ENCODE measurements around the gene ATP8A1.

The ATP8A1 gene

DNA sequence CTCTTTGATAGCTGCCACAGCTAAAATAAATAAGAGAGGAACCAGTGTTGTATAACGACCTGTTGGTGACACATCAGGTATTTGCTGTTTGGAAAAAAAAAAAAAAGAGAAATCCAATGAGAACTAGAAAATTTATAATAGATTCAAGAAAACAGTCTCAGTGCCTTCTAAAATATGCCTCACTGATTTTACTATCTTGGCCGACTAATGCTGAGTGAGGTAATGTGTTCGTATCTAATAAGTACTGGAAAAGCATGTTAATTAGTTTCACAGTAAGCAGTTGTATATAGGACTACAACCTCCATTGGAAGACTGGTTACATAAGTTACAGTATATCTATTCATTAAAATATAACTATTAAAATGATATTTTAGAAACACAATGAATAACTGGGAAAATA, 32.4 kb downstream of the ATP8A1 start:
- DNase-seq: no peak

DNA sequence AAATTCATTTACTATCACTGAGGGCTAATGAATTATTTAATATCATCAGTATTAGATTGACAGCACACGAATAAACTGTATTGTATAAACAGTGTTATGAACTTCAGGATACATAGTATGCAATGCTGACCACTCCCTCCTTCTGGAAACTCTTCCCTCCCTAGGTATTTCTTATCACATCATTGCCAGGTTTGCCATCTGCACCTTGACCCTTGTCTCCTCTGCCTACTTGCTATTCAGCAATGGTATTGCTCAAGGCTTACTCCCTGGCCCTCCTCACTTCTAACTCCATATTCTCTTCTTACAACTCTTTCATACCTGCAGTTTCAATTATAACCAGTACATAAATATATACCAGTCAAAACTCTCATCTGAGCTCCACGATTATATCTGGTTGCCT, 38.9 kb downstream of the ATP8A1 start:
- DNase-seq: no peak

DNA sequence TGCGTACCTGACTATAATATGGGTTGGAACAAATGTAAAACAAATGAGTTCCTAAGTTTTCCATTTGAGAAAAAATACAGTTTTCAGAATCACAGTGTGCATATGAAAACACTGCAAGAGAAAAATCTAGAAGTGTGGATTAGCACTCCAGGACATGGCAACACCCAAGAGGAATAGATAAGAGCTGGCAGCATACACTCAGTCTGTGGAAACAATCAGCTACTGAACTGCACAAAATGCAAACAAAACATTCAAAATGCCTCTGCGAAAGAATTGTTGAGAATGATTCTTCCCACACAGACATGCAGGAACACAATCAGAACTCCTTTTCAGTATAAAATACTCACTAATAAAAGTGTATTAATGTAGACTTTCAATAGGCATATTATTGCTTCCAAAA, 39.9 kb downstream of the ATP8A1 start:
- no peak for DNase-seq

DNA sequence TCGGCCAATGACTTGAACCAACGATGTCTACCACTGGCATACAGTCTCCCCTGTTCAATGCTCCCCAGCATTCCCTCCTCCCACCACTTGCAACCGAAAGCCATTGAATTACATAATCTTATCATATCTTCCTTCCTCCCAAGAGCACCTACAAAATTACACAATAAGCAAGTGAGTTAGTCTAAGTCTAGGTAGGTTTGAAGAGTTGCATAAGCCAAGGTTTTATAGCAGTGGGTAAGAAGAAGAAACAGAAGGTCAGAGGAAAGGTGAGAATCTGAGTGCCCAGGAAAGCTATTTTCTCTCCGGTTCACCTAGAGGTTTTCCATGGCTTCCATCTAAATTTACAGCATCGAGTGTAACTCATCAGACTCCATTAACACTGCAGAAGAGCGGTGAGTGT, 40.3 kb downstream of the ATP8A1 start:
- DNase-seq: no peak

DNA sequence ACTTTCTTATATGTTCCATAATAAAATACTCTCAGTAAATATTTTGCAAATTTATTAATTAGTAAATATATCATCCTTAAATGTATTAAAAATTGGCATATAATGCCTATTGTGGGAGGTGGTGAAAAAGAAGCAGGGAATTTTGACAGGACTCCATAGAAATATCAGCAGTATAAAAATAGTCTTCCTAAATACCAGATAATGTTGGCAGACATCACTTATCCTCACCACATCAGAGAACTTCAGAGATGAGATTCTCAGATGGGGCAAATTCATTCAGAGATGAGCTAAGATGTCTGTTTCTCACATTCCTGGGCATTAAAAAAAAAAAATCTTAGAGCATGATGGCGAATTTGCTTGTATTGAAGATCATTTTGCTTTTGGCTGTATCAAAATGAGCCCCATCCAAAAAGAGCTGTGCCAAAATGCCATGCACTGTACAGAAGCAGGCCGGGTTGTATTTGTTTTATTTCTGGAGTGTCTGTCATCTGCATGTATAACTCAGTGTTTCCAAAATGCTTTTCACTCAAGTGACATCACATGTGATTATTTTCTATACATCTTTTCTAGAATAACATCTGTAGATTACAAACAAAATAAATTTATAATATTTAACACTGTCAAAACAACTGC, 41.7 kb downstream of the ATP8A1 start:
- no peak for DNase-seq

DNA sequence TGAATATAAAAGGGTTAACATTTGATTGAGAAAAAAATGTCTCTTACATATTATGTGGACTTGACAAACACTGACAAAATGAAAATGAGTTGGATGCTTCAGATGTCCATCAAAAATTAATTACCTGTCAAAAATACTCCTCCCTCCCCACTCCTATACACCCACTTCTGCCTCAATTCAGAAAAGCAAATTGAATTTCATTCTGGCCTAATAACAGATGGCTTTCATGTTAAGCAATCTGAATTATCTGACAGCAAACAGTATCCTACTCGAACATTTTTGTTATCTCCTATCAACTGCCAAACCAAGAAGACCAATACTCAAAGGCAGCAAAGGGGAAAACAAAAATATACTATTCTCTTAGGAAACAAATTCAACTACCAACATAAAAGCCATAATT, 44.0 kb downstream of the ATP8A1 start:
- no peak for DNase-seq

DNA sequence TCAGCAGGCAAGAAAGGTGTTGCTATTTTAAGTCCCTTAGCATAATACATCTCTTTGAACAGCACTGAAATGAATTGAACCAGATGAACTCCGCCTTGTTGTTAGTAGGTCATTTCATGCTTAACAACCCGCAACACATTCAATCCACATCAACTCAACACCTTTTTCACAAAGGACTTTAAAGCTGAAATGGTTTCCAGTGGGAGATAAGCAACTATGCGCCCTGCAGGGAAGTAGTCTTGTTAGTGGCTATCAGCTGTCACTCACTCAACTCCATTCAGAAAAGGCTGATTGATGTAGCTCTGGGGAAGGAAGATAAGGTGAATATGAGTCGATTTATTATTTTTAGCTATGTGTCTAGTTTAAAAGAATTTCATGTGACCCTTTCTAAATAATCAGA, 46.0 kb downstream of the ATP8A1 start:
- DNase-seq: no peak

DNA sequence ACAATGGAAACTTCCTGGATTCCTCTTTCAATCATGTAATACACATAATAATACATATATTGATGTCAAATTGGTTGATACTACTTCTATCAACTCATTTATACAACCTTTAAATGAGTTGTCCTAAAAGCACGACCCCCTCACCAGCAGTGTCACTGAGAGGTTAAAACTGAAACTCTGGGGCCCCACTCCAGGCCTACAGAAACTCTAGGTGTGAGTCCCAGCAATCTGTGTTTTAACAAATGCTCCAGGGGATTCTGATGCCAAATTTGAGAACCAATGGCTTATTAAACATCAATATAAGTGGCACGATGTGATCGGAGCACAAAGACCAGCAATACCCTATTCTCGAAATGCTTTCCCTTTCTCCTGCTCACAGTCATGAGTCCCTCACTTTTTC, 47.9 kb downstream of the ATP8A1 start:
- no peak for DNase-seq

DNA sequence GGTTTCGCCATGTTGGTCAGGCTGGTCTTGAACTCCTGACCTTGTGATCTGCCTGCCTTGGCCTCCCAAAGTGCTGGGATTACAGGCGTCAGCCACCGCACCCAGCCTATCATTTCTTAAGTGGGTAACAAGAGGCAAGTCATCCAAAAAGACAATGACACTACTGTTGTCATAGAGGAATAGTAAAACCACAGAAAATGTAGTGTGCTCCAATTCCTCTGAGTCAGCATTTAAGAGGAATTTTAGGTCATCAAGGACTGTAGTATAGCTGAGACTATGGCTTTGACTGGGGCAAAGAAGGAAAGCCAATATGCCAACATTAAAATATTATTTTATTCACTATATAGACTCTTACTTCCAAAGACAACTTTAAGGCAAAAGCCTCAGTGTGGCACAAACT, 48.4 kb downstream of the ATP8A1 start:
- DNase-seq: no peak

DNA sequence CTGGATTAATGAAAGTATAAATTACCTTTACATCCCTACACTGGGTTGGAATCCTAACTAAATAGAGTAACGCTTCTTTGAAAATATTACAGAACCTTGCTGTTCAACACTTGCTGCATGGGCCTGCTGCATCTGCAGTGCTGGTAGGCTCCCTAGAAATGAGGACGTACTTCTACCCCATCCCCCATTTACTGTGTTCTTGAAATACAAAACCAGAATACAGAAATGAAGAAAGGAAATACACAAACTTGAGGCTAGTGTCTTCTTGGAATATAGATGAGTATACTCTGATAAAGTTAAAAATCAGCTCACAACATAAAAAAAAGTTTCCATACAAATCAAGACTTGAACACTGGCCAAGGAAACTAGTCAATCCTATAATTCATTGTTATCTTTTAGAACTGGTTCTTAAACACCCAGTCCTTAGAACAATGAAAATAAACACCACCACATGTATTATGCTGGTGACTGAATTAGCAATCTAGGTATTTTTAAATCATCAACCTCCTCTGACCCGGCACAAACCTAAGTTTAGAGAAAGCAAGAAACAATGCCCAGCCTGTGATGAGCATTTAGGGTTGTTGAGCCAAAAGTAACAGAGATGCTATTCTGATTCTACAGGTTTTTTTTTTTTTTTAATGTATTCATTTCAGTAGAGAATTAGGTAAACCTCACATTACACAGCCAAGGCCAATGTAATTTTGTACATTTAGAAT, 49.7 kb downstream of the ATP8A1 start:
- no peak for DNase-seq

DNA sequence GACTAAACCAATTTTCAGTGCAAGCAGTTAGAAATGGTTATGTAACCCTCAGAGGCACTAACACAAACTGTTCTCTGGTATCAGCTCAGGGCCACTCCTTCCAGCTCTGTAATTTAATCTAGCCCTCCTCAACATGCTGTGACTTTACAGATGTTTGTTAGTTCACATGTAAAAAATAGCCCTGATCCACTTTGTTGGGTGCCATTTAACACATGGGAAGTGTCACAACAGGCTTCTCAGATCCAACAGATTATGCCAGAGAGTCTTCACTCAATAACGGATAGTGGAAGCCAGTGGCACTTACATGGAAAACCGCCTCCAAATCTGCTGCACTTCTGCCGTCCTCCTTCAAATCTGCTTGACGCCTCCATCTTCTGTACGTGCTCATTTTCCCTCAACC, 51.6 kb downstream of the ATP8A1 start:
- no peak for DNase-seq

DNA sequence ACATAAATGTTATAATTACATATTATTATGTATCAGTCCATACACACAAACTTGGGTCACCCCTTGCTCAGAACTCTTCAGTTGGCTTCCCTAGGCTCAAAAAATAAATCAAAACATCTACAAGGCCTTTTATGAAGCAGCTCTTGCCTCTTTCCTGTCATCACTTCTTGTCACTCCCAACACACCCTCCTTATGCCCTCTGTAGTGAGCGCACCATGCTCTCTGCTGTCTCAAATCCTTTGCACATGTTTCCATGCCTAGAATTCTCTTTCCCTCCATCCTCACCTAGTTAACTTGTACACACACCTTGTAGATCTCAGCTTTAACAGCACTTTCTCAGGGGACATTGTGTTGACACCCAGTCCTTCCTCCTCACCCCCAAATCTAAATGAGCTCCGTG, 53.0 kb downstream of the ATP8A1 start:
- no peak for DNase-seq

DNA sequence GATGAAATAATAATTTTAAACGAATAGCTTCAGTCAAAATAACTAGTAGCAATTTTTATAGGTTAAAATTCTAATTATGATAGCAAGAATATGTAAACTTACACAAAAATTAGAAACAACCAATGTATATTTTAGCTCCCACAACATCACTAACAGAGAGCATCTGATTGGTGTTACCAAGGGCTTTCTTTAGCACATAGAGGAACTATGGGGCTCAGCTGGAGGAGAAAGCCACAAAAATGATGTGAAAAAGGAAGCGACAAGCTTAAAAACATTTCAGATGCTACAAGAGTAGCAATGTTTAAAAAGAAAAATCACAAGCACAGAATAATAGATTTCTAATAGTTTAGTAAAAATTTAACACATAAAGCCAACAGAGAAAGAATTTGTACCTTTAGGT, 56.3 kb downstream of the ATP8A1 start:
- DNase-seq: no peak

DNA sequence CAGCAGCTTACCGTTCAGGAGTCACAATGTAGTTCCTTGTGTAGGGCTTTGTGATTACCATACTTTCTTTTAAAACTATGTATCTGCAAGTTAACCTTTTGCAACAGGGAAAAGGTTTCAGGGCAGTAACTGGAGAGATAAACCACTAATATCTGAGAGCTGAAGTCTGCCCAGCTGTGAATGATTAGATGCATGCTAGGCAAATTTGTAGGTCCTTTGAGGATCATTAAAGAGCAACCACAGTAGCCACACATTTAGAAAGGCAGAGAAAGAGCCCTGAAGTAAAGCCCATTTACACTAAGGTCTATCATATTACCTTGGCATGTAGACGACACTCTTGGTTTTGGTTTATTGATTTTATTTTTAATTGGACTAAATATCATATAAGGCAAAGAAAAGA, 60.0 kb downstream of the ATP8A1 start:
- DNase-seq: no peak

DNA sequence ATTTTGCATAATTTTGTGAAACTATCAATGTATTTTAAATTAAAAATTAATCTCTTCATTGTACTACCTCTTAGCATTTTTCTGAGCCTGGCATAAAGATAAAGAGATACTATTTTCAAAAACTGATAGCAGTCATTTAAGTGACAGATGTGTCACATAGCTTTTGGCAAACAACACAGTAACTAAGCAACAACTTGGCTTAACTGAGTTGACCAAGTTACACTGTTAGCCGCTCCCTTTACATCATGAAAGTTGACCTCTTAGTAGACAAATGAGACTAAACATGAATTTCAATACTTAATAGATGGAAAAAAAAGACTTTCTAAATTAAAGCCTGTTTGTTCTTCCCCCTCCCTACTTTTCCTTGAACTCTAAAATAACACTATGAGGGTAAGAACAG, 62.0 kb downstream of the ATP8A1 start:
- no peak for DNase-seq

DNA sequence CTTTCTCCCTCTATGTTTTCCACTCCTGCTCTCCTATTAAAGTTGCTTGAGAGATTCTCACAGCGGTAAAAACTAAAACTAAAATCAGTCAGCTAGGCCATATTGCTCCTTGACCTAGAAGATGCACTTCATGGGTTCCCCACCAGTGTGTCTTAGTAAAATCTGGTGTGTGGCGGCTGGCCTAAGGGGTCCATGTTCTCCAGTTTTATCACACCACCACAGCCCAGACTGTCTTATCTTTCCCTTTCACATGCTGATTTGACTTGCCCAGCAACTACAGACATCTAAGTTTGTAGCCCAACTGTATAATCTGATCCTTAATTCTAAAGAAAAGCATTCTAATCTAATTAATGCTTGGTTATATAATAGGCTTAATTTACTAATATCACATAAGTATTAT, 68.0 kb downstream of the ATP8A1 start:
- no peak for DNase-seq

DNA sequence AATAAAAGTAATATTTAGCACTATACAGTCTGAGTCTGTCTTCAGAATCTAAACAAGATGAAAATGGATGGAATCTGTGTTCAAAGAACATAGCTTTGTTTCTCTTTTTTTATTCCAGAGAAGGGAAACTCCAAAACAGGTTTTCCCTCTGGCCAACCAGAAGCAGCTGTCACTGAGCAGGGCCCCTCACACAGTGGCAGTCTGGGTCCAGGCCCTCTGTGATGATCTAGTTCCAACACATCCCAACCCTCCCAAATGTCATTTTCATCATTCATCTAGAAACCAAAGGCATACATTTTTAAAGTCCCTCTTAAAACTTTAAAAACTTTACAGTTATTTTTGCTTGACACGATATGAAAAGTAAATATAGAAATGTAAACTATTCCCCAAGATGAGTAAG, 70.1 kb downstream of the ATP8A1 start:
- no peak for DNase-seq

DNA sequence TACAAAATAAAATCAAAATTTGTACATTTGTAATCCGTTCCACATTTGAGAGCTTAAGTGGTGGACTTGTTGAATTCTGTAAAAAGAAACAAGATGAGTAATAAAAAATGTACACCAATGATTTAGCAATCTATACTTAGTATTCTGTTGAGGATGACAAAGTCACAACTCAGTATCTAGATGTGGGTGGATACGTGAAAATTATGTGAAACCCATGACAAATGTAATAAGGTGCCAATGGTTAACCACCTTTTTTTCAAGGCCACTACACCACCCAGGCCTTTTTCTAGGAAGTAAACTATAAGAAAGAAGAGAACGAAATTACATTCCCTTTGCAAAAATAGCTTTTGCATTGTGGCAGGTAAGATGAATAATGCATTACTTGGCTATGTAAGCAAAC, 77.0 kb downstream of the ATP8A1 start:
- DNase-seq: no peak

DNA sequence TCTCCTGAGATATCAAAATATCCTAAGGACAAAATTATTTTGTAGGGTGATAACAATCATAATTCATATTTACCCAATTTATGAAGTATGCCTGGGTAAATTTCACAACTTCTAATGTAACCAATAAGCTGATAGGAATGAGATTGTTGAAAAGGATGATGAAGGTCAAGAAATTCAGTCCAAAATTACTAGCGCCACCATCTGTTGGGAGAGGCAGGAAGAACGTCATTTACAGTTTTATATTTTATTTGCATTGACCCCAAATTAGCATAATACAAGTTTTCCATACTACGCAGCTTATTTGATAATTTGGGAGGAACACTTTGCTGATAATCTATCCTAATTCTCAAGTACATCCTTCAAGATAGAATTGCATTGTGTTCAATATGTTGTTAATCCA, 78.7 kb downstream of the ATP8A1 start:
- no peak for DNase-seq

DNA sequence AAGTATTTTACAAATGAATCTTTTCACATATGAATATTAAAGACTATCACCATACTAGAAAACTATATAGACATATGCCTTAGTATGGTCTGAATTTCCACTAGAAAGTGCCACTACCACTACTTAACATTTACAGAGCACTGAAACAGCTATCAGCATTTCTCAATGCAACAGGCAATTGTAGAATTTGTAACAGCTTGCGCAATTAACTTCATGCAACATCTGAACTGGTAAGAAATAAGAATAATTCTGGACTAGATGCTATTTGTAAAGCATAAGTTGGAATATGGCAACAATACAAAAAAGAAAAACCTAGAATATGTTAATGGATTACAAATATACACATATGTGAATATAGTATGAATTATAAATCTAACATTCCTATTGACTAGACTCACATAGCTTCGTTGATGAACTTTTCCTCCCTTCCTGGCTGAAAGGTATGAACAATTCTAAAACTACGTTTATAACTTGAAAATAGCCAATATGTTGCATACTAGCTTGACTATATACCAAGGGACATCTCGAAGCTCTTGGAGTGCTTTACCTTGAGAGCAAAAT, 82.0 kb downstream of the ATP8A1 start:
- no peak for DNase-seq

DNA sequence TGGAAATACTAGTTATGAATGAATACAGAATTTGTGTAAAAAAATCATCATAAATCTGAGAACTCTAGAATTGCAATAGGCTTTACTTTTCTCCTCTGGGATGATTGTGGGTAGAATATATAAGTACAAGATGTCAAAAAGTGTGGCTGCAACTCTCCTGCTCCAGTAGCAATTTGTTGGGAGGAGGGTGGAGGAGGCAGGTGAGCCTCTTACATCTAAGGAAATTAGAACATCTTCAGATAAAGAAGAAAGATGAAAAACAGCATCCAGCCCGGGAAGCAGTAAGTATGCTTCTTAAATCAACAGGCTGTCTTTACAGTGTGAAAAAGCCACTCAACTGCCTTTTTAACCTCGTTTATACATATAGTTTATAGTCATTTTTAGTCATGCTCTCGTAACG, 83.7 kb downstream of the ATP8A1 start:
- DNase-seq: no peak

DNA sequence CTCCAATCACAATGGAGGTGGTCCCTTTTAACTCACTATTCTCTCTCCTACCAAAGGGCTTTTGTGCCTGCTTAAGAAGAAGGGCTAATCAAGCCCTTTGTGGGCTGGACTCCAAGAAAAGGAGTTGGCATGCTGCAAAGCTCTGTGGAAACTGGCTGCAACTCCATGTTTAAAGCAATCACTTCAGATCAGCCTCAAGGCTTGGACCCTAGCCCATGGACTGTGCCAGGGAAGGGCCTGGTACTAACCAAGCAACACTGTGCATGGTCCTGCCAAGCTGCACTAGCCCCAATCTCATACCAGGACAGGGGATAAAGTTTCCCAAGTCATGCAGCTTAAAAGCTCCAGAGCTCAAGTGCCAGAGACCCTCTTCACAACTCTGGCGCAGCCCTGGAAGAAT, 86.7 kb downstream of the ATP8A1 start:
- DNase-seq: no peak

DNA sequence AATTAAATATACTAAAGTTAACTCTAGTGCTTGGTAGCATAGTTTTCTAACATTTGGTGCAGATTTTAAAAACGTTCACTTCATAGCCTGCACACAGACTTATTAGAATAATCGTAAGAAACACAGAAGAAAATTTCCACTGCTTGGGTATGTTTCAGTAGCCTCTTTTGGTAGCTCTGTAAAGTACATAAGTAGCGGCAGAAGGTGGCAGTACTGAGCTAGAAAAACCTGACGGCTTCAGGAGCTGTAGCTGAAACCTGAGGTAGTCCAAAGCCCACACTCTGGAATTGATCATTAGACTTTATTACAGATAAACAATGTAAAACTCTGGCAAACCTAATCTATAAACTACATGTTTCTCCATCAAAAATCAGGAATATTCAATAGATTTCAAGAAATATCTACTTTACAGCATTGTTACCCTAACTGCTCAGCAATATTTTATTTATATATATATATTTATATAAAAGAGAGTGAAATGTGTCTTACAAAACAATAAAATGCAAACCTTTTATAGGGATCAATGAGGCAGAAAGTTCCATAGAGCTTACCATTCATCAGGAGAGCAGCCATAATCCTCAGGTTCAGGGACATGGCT, 88.2 kb downstream of the ATP8A1 start:
- DNase-seq: peak; percentile 0

DNA sequence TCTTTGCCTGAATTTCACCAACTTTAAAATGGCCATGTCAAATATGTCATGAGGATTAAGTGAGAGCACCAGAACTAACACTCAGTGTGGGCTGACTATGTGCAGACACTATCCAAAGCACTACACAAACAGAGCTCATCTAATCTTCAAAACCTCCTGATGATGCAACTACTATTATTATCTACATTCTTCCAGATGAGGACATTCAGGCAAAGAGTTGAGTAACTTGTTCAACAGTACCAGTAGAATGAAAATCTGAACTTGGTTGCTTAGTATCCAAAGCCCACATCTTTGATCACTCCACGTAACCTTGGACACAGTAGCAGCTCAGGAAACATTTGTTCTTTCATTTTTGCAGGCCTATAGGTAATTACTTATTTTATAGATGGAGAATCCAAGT, 90.1 kb downstream of the ATP8A1 start:
- DNase-seq: no peak

DNA sequence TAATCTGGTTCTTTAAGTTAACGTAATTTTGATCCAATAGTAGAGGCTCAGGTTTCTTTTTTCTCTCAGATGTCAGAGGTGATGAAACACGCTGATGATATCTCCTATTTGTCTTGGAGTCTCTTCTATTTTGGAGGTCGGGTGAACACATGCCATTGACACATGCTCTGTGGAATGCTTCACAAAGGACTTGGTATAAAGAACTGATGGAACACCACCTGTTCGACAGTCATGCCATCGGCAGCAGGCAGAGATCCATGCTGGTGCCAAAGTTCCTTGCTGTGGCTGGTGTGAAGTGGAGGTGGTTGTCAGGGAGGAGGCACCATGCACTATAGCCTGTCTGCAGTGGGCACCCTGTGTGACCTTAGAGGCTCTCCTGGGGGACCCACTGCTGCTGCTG, 94.9 kb downstream of the ATP8A1 start:
- DNase-seq: no peak

All from NCI-H510A (cell line).